A549 (cell line): ENCODE measurements around the gene POLD1. TPM values are rescaled to one million over a fixed set of nuclear protein-coding genes. Genes with fewer than 3 reads are reported as not detected.
"Not testable (repeated sequence)": the region's sequence is repeated elsewhere in the genome, so short reads cannot be mapped to it uniquely, and the experiment has no call there.

Source experiments
- ATAC-seq, 2 experiments: fragments of 200-7000 bp in 1 of 2; fragments of >200 bp in 1 of 2; cut with Nextera tagmentation in 1 of 2; cut with Tn5 transposase in 1 of 2; 3 replicates each; pipeline versions ENCODE4 v1.8.0 to v1.9.1; 2018 to 2020; ENCODE audit warnings: mild to moderate bottlenecking in 1 of 2, moderate library complexity in 1 of 2
- CTCF ChIA-PET: fragments of 300-600 bp; sonication (Branson Sonifier 250); formaldehyde crosslinking; extraction: SDS; loops from one replicate; lab custom pipeline; 2021; ENCODE audit warnings: antibody characterized with exemption, inconsistent platforms; lab: Yijun Ruan, JAX
- POLR2A ChIA-PET: fragments of 350-600 bp; formaldehyde crosslinking; extraction: SDS; loops from one replicate; lab custom pipeline; 2021; ENCODE audit warnings: antibody characterized with exemption, inconsistent platforms; lab: Yijun Ruan, JAX
- DNase-seq, 2 experiments: peaks; one replicate each; pipeline versions ENCODE4 v3.0.0 to v3.0.0-alpha.2; 2011 to 2016; ENCODE audit warnings: low read depth in 1 of 2, low spot score in 1 of 2
- FAIRE-seq: peaks from 2 replicates; lab custom pipeline; 2011; peaks lifted over from hg19 to GRCh38; lab: Jason Lieb, UNC
- H3K27ac ChIP-seq, 2 experiments: fragments of >200 bp; sonication (Bioruptor Twin); formaldehyde crosslinking; 3 replicates each; pipeline ENCODE4 v1.5.1; 2016 to 2017
- H3K4me1 ChIP-seq: fragments of >200 bp; sonication (Bioruptor Twin); formaldehyde crosslinking; 3 replicates; pipeline ENCODE4 v1.6.1; 2016
- H3K4me2 ChIP-seq: fragments of >200 bp; sonication (Bioruptor Twin); formaldehyde crosslinking; 3 replicates; pipeline ENCODE4 v1.6.1; 2016
- H3K4me3 ChIP-seq: fragments of >200 bp; sonication (Bioruptor Twin); formaldehyde crosslinking; 3 replicates; pipeline ENCODE4 v1.5.1; 2016
- H3K9me3 ChIP-seq: fragments of >200 bp; sonication (Bioruptor Twin); formaldehyde crosslinking; 3 replicates; pipeline ENCODE4 v1.6.1; 2016
- BHLHE40 ChIP-seq: IDR thresholded peaks from 2 replicates; pipeline ENCODE4 v1.6.1; 2012; ENCODE audit warnings: low read depth, low read length, inconsistent platforms
- CBX2 ChIP-seq: fragments of 200-600 bp; sonication (generic); IDR thresholded peaks from 2 replicates; pipeline ENCODE4 v1.6.1; 2016; ENCODE audit warnings: low read depth, mild to moderate bottlenecking, borderline replicate concordance
- CEBPB ChIP-seq, 2 experiments: fragments of >200 bp in 1 of 2; sonication (Bioruptor Twin) in 1 of 2; formaldehyde crosslinking in 1 of 2; IDR thresholded peaks; 2 replicates each; pipeline ENCODE4 v1.6.1; 2012 to 2016
- EHMT2 ChIP-seq: fragments of 200-600 bp; sonication (generic); IDR thresholded peaks from 2 replicates; pipeline ENCODE4 v1.6.1; 2016; ENCODE audit warnings: antibody characterized with exemption, low read depth, mild to moderate bottlenecking, moderate library complexity
- ESRRA ChIP-seq: fragments of 150-350 bp; IDR thresholded peaks from 2 replicates; pipeline ENCODE4 v1.6.1; 2014; ENCODE audit warnings: mild to moderate bottlenecking, low read length, borderline replicate concordance
- FOSB ChIP-seq: fragments of 250-450 bp; sonication (Bioruptor Pico); IDR thresholded peaks from 2 replicates; pipeline ENCODE4 v1.5.0; 2020; ENCODE audit warnings: mild to moderate bottlenecking, moderate library complexity
- HDAC2 ChIP-seq: fragments of 200-600 bp; sonication (generic); IDR thresholded peaks from 2 replicates; pipeline ENCODE4 v1.6.1; 2016
- HOXB5 ChIP-seq: fragments of 250-450 bp; sonication (Bioruptor Pico); IDR thresholded peaks from 2 replicates; pipeline ENCODE4 v1.5.0; 2020; ENCODE audit warnings: mild to moderate bottlenecking, moderate library complexity
- JUN ChIP-seq, 2 experiments: fragments of >200 bp; sonication (Bioruptor Twin); formaldehyde crosslinking; IDR thresholded peaks; 2 replicates in 1 of 2; 3 replicates in 1 of 2; pipeline ENCODE4 v1.6.1; 2016 to 2017
- KDM1A ChIP-seq: fragments of 200-600 bp; sonication (generic); IDR thresholded peaks from 2 replicates; pipeline ENCODE4 v1.6.1; 2016; ENCODE audit warnings: low read depth, mild to moderate bottlenecking
- MYC ChIP-seq: IDR thresholded peaks from 2 replicates; pipeline ENCODE4 v1.6.1; 2012; ENCODE audit warnings: mild to moderate bottlenecking, inconsistent platforms, low read length, improper control_type of control experiment, borderline replicate concordance
- NR3C1 ChIP-seq: fragments of >200 bp; sonication (Bioruptor Twin); formaldehyde crosslinking; IDR thresholded peaks from 3 replicates; pipeline ENCODE4 v1.6.1; 2017
- PHF8 ChIP-seq: fragments of 200-600 bp; sonication (generic); IDR thresholded peaks from 2 replicates; pipeline ENCODE4 v1.6.1; 2016; ENCODE audit warnings: low read depth, mild to moderate bottlenecking, antibody characterized with exemption, moderate library complexity, borderline replicate concordance
- POLR2AphosphoS2 ChIP-seq: conservative IDR thresholded peaks from 2 replicates; pipeline ENCODE4 v1.6.1; 2012; ENCODE audit warnings: low read length, improper control_type of control experiment, inconsistent platforms
- RAD21 ChIP-seq, 2 experiments: fragments of >200 bp in 1 of 2; sonication (Bioruptor Twin) in 1 of 2; formaldehyde crosslinking in 1 of 2; IDR thresholded peaks in 1 of 2; conservative IDR thresholded peaks in 1 of 2; 2 replicates in 1 of 2; 3 replicates in 1 of 2; pipeline ENCODE4 v1.6.1; 2012 to 2018; ENCODE audit warnings: inconsistent platforms in 1 of 2
- RARB ChIP-seq: fragments of 250-450 bp; sonication (Bioruptor Pico); IDR thresholded peaks from 2 replicates; pipeline ENCODE4 v1.8.0; 2021; ENCODE audit warnings: mild to moderate bottlenecking, moderate library complexity
- RFX5 ChIP-seq: fragments of 450-650 bp; IDR thresholded peaks from 2 replicates; pipeline ENCODE4 v1.7.1; 2014; ENCODE audit warnings: antibody characterized with exemption, mild to moderate bottlenecking, moderate library complexity
- SREBF2 ChIP-seq: fragments of 450-650 bp; IDR thresholded peaks from 2 replicates; pipeline ENCODE4 v1.6.1; 2014; ENCODE audit warnings: mild to moderate bottlenecking, moderate library complexity
- TFCP2L1 ChIP-seq: fragments of 250-450 bp; sonication (Bioruptor Pico); IDR thresholded peaks from 2 replicates; pipeline ENCODE4 v1.5.0; 2021; ENCODE audit warnings: mild to moderate bottlenecking
- TP53 ChIP-seq: fragments of 250-450 bp; sonication (Bioruptor Pico); IDR thresholded peaks from 2 replicates; pipeline ENCODE4 v1.5.0; 2021; ENCODE audit warnings: mild to moderate bottlenecking, moderate library complexity
- ZNF302 ChIP-seq: fragments of 250-450 bp; sonication (Bioruptor Pico); IDR thresholded peaks from 2 replicates; pipeline ENCODE4 v1.9.0; 2021; ENCODE audit warnings: inconsistent platforms, mild to moderate bottlenecking, moderate library complexity
- WGBS: methylation state at CpG from one replicate; pipeline ENCODE4 v1.1.6; 2017; ENCODE audit errors: missing lambda C conversion rate; 5-methylcytosine and 5-hydroxymethylcytosine counted together
- polyA plus RNA-seq, 4 experiments: library from polyadenylated mRNA; depleted of rRNA in 3 of 4; stranded (reverse); fragments of >200 nt; fragmentation: RNase III in 1 of 4; extraction: RNeasy Plus Mini Kit Qiagen cat#74134 plus additional on column Dnase treatment in 1 of 4; gene quantifications; 2 replicates in 3 of 4; 3 replicates in 1 of 4; pipeline ENCODE4 v1.2.3, GENCODE V29; 2011 to 2017
- TF ChIP-seq, protein P1 (sequence below): IDR thresholded peaks from 2 replicates; pipeline ENCODE4 v1.6.1; 2012; ENCODE audit warnings: low read depth, borderline replicate concordance
- TF ChIP-seq, protein P2 (sequence below): fragments of 150-350 bp; IDR thresholded peaks from 2 replicates; pipeline ENCODE4 v1.6.1; 2014; ENCODE audit warnings: low read depth, mild to moderate bottlenecking, low read length
- TF ChIP-seq, protein P3 (sequence below): IDR thresholded peaks from 2 replicates; pipeline ENCODE4 v1.6.1; 2012
- TF ChIP-seq, protein P4 (sequence below): IDR thresholded peaks from 2 replicates; pipeline ENCODE4 v1.6.1; 2012
- TF ChIP-seq, protein P5 (sequence below): fragments of 450-650 bp; IDR thresholded peaks from 2 replicates; pipeline ENCODE4 v1.6.1; 2014; ENCODE audit warnings: antibody characterized with exemption

Gene POLD1
- polyA plus RNA-seq, 2 of the 4 experiments (the other 2 are of a cell fraction) = 26.1 to 88.8 TPM

DNA sequence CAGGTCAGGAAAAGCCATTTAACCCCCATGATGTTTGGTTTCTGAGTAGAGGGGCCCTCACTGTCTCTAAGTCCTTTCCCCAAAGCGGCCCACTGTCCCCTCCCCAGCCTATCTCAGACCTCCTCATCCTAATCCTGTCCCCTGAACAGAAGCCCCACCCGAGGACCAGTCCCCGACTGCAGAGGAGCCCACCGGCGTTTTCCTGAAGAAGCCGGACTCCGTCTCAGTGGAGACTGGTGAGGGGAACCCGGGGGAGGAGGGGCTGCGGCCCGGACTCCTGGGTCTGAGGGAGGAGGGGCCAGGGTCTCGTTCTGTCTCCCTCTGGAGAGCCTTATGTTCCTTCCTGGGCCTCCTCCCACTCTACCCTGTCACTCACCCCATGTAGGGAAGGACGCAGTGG is 51.5 kb downstream of the POLD1 start:
- WGBS = 59% methylated on average over 12 of the region's 12 CpGs
- no peak for DNase-seq
- TF ChIP-seq TP53 (CRISPR knock-in tag) (no peak), ZNF302 (CRISPR knock-in tag) (no peak), MYC (no peak), POLR2AphosphoS2 (no peak), SREBF2 (no peak), FOSB (no peak), BHLHE40 (no peak), ESRRA (no peak), EHMT2 (no peak), RFX5 (no peak), JUN (IDR thresholded peaks at IDR 0.05) (no peak), CBX2 (no peak), HOXB5 (CRISPR knock-in tag) (no peak), RAD21 (conservative IDR thresholded peaks at IDR 0.05 in 1 of 2, IDR thresholded peaks at IDR 0.05 in 1 of 2) (no peak), KDM1A (no peak), NR3C1 (no peak)
- TF ChIP-seq, protein P1, sequence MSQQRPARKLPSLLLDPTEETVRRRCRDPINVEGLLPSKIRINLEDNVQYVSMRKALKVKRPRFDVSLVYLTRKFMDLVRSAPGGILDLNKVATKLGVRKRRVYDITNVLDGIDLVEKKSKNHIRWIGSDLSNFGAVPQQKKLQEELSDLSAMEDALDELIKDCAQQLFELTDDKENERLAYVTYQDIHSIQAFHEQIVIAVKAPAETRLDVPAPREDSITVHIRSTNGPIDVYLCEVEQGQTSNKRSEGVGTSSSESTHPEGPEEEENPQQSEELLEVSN = no peak
- TF ChIP-seq, protein P2, sequence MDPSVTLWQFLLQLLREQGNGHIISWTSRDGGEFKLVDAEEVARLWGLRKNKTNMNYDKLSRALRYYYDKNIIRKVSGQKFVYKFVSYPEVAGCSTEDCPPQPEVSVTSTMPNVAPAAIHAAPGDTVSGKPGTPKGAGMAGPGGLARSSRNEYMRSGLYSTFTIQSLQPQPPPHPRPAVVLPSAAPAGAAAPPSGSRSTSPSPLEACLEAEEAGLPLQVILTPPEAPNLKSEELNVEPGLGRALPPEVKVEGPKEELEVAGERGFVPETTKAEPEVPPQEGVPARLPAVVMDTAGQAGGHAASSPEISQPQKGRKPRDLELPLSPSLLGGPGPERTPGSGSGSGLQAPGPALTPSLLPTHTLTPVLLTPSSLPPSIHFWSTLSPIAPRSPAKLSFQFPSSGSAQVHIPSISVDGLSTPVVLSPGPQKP = no peak
- TF ChIP-seq, protein P3, sequence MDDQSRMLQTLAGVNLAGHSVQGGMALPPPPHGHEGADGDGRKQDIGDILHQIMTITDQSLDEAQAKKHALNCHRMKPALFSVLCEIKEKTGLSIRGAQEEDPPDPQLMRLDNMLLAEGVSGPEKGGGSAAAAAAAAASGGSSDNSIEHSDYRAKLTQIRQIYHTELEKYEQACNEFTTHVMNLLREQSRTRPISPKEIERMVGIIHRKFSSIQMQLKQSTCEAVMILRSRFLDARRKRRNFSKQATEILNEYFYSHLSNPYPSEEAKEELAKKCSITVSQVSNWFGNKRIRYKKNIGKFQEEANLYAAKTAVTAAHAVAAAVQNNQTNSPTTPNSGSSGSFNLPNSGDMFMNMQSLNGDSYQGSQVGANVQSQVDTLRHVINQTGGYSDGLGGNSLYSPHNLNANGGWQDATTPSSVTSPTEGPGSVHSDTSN = no peak
- Histone ChIP-seq H3K4me1 (peaks cover 11% of the 10 kb centered on the region), H3K4me2 (no peak overlapping the region), H3K4me3 (no peak overlapping the region), H3K9me3 (no peaks in the 10 kb centered on the region), H3K27ac (no peak overlapping the region)
- no peak for FAIRE-seq
- ATAC-seq = no peak
- CTCF ChIA-PET = interaction anchor here (0.5 to 2.0 kb wide), 6 partner anchors 20 to 174 kb away, joined by 3 to 8 read pairs (median 4); no protein-coding TSS in a partner anchor
- POLR2A ChIA-PET = no interaction called here

DNA sequence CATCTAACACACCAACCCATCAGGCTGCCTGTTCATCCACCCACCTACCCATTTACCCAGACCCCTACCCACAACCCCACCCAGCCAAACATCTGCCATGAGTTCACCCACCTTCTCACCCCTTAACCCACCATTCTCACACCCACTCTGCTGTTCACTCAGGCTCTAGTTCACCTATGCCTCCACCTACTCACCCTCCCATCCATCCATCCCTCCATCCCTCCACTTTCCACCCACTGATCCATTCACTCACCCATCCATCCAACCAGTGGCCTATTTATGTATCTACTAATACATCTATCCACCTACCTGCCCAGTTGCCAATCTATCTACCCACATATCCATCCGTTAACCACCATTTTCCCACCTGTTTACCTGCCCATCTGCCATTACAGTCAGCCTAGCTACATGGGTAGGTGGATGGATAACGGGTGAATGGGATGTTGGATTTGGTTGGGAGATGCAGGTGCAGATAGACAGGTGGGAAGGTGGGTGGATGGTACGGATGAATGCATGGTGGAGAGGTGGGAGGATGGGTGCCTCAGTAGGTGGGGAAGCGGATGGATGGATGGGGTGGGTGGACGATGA is 53.8 kb downstream of the POLD1 start:
- 58% methylated on average over 5 of the region's 5 CpGs for WGBS
- no peak for FAIRE-seq

DNA sequence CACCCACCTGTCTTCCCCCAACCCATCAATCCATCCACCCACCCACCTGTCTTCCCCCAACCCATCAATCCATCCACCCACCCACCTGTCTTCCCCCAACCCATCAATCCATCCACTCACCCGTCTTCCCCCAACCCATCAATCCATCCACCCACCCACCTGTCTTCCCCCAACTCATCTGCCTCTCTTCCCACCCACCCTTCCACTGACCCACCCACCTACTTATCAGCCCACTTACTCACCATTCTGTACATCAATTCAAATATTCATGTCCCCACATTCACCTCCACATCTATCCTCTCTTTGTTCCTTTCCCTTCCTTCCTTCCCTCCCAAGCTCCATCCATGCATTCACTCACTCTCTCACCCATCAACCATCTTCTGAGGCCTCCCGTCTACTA is 55.0 kb downstream of the POLD1 start:
- ATAC-seq, H3K27ac ChIP-seq, CTCF ChIA-PET, FAIRE-seq, H3K9me3 ChIP-seq, POLR2A ChIA-PET, H3K4me3 ChIP-seq, H3K4me1 ChIP-seq, DNase-seq, H3K4me2 ChIP-seq: not testable (repeated sequence)
- 9% methylated on average over 1 of the region's 2 CpGs for WGBS

More for the DNA sequence above, 53.8 kb downstream of the POLD1 start:
- Histone ChIP-seq H3K4me3 (no peak overlapping the region), H3K9me3 (no peaks in the 10 kb centered on the region), H3K27ac (no peak overlapping the region), H3K4me1 (no peaks in the 10 kb centered on the region), H3K4me2 (no peak overlapping the region)
- no peak for ATAC-seq
- ChIA-PET CTCF (interaction anchor here (1.1 to 1.3 kb wide), 2 partner anchors 23 to 69 kb away, joined by 5 read pairs; no protein-coding TSS in a partner anchor), POLR2A (no interaction called here)
- no peak for TF ChIP-seq RARB
- TF ChIP-seq, protein P4, sequence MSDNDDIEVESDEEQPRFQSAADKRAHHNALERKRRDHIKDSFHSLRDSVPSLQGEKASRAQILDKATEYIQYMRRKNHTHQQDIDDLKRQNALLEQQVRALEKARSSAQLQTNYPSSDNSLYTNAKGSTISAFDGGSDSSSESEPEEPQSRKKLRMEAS = no peak
- no peak for TF ChIP-seq CBX2
- no peak for TF ChIP-seq TFCP2L1 (CRISPR knock-in tag)
- TF ChIP-seq ZNF302 (CRISPR knock-in tag) = no peak
- no peak for TF ChIP-seq CEBPB (IDR thresholded peaks at IDR 0.05)
- TF ChIP-seq, protein P2 = no peak
- TF ChIP-seq PHF8 = no peak
- TF ChIP-seq, protein P5, sequence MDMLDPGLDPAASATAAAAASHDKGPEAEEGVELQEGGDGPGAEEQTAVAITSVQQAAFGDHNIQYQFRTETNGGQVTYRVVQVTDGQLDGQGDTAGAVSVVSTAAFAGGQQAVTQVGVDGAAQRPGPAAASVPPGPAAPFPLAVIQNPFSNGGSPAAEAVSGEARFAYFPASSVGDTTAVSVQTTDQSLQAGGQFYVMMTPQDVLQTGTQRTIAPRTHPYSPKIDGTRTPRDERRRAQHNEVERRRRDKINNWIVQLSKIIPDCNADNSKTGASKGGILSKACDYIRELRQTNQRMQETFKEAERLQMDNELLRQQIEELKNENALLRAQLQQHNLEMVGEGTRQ = no peak
- no peak for TF ChIP-seq EHMT2
- TF ChIP-seq, protein P3 = no peak
- TF ChIP-seq HDAC2 = no peak
- DNase-seq = no peak
